ENCODE measurements around the gene KRTAP12-3.
"Not testable (repeated sequence)": the region's sequence is repeated elsewhere in the genome, so short reads cannot be mapped to it uniquely, and the experiment has no call there.

KRTAP12-3 gene

DNA sequence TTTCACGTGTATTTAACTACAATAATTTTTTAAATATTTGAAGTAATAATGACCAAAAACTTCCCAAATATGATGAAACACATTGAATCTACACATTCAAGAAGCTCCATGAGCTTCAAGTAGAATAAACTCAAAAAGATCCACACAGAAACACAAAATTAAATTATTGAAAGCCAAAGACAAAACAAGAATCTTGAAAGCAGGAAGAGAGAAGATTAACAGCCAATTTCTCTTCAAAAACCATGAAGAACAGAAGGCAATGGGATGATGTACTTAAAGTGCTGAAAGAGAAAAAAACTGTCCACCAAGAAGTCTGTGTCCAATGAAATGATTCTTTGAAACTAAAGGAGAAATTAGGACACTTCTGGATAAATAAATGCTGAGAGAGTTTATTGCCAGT, 25.7 kb upstream of the KRTAP12-3 start:
- peaks cover 19% of the 10 kb centered on the region for H3K36me3 ChIP-seq (ENCODE audit: insufficient read depth, low read length)
- H3K4me3 ChIP-seq = no peak overlapping the region
- TF ChIP-seq EZH2 (IDR thresholded peaks at IDR 0.05) (no peak), POLR2AphosphoS5 (IDR thresholded peaks at IDR 0.05; ENCODE audit: borderline replicate concordance, low read depth, low read length) (no peak), FOXP2 (optimal IDR thresholded peaks at IDR 0.05; ENCODE audit: control extremely low read depth, extremely low read length, insufficient read depth) (no peak)
- H3K9me3 ChIP-seq (ENCODE audit: low read depth, low read length) = no peaks in the 10 kb centered on the region
- no peak for DNase-seq (ENCODE audit: low read depth, low spot score)
- H3K9ac ChIP-seq (ENCODE audit: insufficient read length) = no peak overlapping the region
- H3K27ac ChIP-seq = no peak overlapping the region

DNA sequence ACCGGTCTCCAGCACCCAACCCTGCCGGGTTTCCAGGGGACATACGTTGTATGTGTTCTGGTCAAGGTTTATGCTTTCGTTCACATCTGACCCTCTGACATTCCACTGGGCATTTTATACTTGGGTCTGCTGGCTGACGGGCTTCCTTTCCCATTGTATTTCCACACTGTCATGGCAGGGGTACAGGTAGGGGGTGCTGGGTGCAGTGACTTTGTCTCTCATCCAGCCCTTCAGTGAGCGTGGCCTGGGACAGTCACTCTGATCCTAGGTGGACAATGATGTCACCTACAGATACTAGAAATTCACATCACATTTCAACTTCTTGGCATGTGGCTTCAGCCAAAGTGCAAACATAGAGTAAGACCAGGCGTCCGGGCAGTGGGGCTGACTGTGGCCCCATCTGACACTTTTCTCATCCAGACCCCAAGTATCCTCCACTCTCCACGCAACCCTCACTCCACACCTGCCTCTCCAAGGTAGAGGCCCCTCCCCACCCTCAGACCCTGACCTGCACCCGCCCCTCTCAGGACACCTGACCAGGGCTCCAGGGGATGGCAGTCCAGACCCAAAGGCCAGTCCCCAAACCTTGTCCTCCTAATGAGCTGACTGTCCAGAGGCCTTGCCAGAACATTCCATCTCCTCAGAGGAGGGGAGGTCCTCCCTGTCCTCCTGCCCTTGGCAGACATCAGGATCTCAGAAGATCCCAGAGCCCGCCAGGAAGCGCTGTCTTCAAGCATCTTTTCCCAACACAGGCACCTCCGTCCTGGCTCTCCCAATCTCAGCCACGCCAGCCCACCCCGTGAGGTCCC, 21.3 kb upstream of the KRTAP12-3 start:
- peaks cover 3% of the 10 kb centered on the region; the same call in 1 of the 2 replicates for H3K36me3 ChIP-seq (ENCODE audit: insufficient read depth, low read length)
- DNase-seq (ENCODE audit: low read depth, low spot score) = no peak
- TF ChIP-seq FOXP2 (optimal IDR thresholded peaks at IDR 0.05; ENCODE audit: control extremely low read depth, extremely low read length, insufficient read depth) (no peak), POLR2AphosphoS5 (IDR thresholded peaks at IDR 0.05; ENCODE audit: borderline replicate concordance, low read depth, low read length) (no peak), EZH2 (IDR thresholded peaks at IDR 0.05) (no peak)

DNA sequence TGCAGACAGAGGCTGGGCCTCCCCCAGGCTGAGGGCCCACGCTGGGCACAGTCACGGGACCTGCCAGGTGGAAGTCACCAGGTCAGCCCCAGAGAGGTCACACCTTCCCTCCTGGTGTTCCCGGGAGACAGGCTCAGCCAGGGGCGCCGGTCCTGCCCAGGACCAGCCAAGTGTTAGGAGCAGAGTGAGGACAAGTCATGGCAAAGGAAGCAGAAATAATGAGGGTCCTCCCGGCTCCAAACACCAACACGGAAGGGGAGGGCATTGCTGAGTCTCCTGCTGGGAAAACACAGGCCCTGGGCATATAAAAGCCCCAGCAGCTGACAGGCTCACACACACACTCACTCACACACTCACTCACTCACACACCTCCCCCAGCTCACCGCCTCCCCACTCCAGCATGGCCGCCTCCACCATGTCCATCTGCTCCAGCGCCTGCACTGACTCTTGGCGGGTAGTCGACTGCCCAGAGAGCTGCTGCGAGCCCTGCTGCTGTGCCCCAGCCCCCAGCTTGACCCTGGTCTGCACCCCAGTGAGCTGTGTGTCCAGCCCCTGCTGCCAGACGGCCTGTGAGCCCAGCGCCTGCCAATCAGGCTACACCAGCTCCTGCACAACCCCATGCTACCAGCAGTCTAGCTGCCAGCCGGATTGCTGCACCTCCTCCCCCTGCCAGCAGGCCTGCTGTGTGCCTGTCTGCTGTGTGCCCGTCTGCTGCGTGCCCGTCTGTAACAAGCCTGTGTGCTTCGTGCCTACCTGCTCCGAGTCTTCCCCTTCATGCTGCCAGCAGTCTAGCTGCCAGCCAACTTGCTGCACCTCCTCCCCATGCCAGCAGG, 20.5 kb upstream of the KRTAP12-3 start, which contains the start of gene KRTAP10-10:
Gene KRTAP10-10, plus strand, starts transcription at position 339 of the 833 bp plus-strand sequence. Its CDS starts 62 bp downstream, at position 401.
- Histone ChIP-seq H3K27ac (no peak within 1 kb of the TSS), H3K9me3 (ENCODE audit: low read depth, low read length) (no peaks in the 10 kb centered on the region), H3K4me3 (no peak within 1 kb of the TSS), H3K36me3 (ENCODE audit: insufficient read depth, low read length) (no peaks in the 10 kb centered on the region), H3K9ac (ENCODE audit: insufficient read length) (no peak within 1 kb of the TSS)
- TF ChIP-seq EZH2 (IDR thresholded peaks at IDR 0.05) = no peak
- TF ChIP-seq FOXP2 (optimal IDR thresholded peaks at IDR 0.05; ENCODE audit: control extremely low read depth, extremely low read length, insufficient read depth) = no peak
- no peak for TF ChIP-seq POLR2AphosphoS5 (IDR thresholded peaks at IDR 0.05; ENCODE audit: borderline replicate concordance, low read depth, low read length)
- no peak for DNase-seq (ENCODE audit: low read depth, low spot score)

More for the DNA sequence above, 21.3 kb upstream of the KRTAP12-3 start:
- H3K4me3 ChIP-seq = no peak overlapping the region
- no peak overlapping the region for H3K27ac ChIP-seq
- no peak overlapping the region for H3K9ac ChIP-seq (ENCODE audit: insufficient read length)
- H3K9me3 ChIP-seq (ENCODE audit: low read depth, low read length) = no peaks in the 10 kb centered on the region

DNA sequence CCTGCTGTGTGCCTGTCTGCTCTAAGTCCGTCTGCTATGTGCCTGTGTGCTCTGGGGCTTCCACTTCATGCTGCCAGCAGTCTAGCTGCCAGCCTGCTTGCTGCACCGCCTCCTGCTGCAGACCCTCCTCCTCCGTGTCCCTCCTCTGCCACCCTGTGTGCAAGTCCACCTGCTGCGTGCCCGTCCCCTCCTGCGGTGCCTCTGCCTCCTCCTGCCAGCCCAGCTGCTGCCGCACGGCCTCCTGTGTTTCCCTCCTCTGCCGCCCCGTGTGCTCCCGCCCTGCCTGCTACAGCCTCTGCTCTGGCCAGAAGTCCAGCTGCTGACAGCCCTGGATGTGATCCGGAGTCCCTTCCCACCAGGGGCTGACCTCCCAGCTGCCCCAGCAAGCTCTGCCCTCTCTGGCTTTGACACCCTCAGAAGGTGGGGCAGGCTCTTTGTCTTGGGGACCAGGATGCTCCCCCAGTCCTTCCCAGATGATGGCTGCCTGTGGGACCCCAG, 19.8 kb upstream of the KRTAP12-3 start:
- not testable (repeated sequence) for H3K27ac ChIP-seq; H3K4me3 ChIP-seq; DNase-seq (ENCODE audit: low read depth, low spot score); H3K36me3 ChIP-seq (ENCODE audit: insufficient read depth, low read length); H3K9me3 ChIP-seq (ENCODE audit: low read depth, low read length); H3K9ac ChIP-seq (ENCODE audit: insufficient read length)

DNA sequence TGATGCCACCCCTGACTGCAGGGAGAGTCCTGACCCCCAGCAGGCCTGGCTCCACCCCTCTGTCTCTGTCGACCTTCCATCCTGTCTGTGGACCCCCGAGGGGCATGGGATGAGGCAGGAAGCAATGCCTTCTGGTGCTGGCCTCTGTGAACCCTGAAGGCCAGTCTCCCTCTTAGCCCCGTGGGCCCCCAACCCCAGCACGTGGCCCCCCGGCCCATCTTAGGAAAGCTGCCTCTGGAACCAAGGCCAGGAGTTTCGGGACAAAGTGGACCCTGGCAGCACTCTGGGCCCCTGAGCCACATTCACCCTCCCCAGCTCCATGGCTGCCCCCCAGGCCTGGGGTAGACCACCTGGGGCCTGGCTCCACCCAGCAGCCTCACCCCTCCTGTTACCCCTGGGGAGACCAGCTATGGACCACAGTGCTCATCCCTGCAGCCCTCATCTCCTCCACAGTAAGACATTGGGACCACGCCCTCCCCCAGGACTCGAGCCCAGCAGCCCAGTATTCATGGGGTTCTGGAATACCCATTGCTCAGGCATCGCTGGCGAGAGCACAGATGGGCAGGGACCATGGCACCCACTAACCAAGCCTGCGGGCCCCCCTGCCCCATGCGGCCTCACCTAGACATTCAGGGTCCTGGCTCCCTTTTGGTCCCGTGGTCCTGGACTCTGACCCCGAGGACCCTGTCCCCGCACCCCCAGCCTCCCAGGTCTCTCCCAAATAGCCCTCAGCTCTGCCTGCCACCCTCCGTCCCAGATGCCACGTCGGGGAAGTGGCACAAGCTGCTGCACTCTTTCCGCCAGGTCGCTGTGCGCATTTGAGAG, 19.0 kb upstream of the KRTAP12-3 start:
- not testable (repeated sequence) for H3K9me3 ChIP-seq (ENCODE audit: low read depth, low read length); H3K27ac ChIP-seq; H3K36me3 ChIP-seq (ENCODE audit: insufficient read depth, low read length); H3K4me3 ChIP-seq; DNase-seq (ENCODE audit: low read depth, low spot score); H3K9ac ChIP-seq (ENCODE audit: insufficient read length)

DNA sequence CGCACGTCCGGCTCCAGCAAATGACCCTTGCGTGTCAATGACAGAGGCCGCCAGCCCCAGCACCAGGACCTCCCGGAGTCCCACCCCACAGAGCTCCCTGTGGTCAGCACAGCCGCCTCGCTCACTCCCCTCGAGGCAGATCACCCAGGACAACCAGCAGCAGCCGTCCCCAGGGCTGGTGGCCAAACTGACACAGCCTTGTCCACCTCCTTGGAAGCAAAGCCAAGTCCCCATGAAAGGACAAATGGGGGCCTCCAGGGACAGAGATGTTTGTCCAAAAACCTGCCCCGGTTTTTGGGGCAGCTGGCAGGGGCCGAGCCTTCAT, 18.4 kb upstream of the KRTAP12-3 start:
- Histone ChIP-seq H3K36me3 (ENCODE audit: insufficient read depth, low read length) (peaks cover 3% of the 10 kb centered on the region), H3K9me3 (ENCODE audit: low read depth, low read length) (peaks cover 2% of the 10 kb centered on the region; the same call in 1 of the 2 replicates), H3K27ac (no peak overlapping the region), H3K4me3 (no peak overlapping the region), H3K9ac (ENCODE audit: insufficient read length) (no peak overlapping the region)
- no peak for DNase-seq (ENCODE audit: low read depth, low spot score)
- TF ChIP-seq FOXP2 (optimal IDR thresholded peaks at IDR 0.05; ENCODE audit: control extremely low read depth, extremely low read length, insufficient read depth) (no peak), POLR2AphosphoS5 (IDR thresholded peaks at IDR 0.05; ENCODE audit: borderline replicate concordance, low read depth, low read length) (no peak), EZH2 (IDR thresholded peaks at IDR 0.05) (no peak)

DNA sequence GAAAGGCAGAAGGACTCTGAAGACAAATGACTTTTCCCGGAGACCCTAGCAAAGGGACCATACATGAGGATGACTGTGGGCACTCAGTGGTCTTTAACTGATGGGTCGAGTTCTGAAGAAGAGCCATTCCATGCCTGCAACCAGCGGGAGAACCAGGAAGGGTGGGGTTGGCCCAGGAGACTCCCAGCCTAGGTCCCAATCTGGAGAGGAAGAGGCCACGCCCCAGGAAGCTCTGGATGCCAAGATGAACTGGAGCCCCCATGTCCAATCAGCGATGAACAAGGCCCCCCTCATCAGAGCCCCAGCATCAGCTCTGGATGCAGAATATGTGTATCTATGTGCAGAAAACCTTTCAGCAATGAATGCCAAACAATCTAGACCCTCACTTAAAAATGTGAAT, 17.0 kb upstream of the KRTAP12-3 start:
- no peak overlapping the region for H3K27ac ChIP-seq
- no peak for TF ChIP-seq FOXP2 (optimal IDR thresholded peaks at IDR 0.05; ENCODE audit: control extremely low read depth, extremely low read length, insufficient read depth)
- no peak for TF ChIP-seq POLR2AphosphoS5 (IDR thresholded peaks at IDR 0.05; ENCODE audit: borderline replicate concordance, low read depth, low read length)
- TF ChIP-seq EZH2 (IDR thresholded peaks at IDR 0.05) = no peak
- no peak overlapping the region for H3K4me3 ChIP-seq
- peaks cover 6% of the 10 kb centered on the region; the same call in 1 of the 2 replicates for H3K9me3 ChIP-seq (ENCODE audit: low read depth, low read length)
- DNase-seq (ENCODE audit: low read depth, low spot score) = no peak
- H3K9ac ChIP-seq (ENCODE audit: insufficient read length) = no peak overlapping the region
- peaks cover 10% of the 10 kb centered on the region for H3K36me3 ChIP-seq (ENCODE audit: insufficient read depth, low read length)

DNA sequence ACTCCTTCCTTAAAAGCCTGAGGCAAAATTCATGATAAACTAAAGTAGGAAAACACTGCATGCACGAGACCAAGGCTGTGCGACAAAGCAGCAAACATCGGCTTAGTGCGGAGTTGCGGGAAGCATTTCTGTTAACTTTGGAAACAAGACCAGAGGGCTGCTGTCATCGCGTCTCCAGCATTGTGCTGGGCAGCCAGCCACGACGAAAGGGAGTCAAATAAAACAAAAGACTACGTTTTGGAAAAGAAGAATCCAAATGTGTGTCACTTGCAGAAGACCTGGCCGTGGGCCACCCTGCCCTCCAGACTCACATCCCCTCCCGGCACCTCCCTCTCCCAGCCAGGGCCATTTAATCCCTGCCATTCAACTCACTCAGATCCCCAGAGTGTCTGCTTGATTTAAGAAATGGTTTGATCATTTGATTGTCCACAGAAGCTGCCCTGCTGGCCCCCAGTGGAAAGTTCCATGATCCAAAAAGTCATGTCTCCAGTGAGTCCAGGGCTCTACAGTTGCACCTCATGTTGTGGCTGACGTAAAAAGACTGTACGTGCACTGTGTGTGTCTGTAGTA, 13.9 kb upstream of the KRTAP12-3 start:
- no peak overlapping the region for H3K9ac ChIP-seq (ENCODE audit: insufficient read length)
- no peak for DNase-seq (ENCODE audit: low read depth, low spot score)
- no peak for TF ChIP-seq FOXP2 (optimal IDR thresholded peaks at IDR 0.05; ENCODE audit: control extremely low read depth, extremely low read length, insufficient read depth)
- TF ChIP-seq EZH2 (IDR thresholded peaks at IDR 0.05) = no peak
- TF ChIP-seq POLR2AphosphoS5 (IDR thresholded peaks at IDR 0.05; ENCODE audit: borderline replicate concordance, low read depth, low read length) = no peak
- H3K4me3 ChIP-seq = no peak overlapping the region
- H3K27ac ChIP-seq = no peak overlapping the region
- peaks cover 6% of the 10 kb centered on the region; the same call in 1 of the 2 replicates for H3K9me3 ChIP-seq (ENCODE audit: low read depth, low read length)
- peaks cover 10% of the 10 kb centered on the region for H3K36me3 ChIP-seq (ENCODE audit: insufficient read depth, low read length)

All from SK-N-MC (cell line).